ENCODE results near the gene FBXO10. TPM values are rescaled to one million over a fixed set of nuclear protein-coding genes. Genes with fewer than 3 reads are reported as not detected.

Gene FBXO10
- total RNA-seq, 4 donors from 2014 or later: 5.7 to 11.4 (median 9.2) TPM

DNA sequence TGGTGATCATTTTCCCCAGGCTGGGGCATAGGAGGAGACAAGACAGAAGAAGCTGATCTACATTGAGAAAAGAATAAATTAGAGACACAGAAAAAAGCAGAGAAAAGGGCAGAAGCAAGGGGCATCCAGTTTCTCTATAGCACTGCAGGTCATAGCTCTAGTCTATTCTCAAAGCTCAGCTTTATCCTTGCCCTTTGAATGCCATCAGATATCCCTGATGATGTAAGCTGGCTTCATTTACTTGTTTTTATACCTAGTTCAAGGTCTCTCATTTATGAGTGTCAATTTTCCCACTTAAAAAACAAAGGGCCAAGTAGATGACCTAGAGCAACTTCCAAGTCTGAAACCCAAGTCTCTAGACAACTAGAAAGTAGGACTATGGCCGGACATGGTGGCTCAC lies 32.7 kb downstream of the FBXO10 start:
- Histone ChIP-seq H3K27ac (no peak overlapping the region), H3K36me3 (peaks cover 0 to 49% (median 0%) of the 10 kb centered on the region in 3 donors), H3K9me3 (no peaks in the 10 kb centered on the region), H3K4me1 (no peaks in the 10 kb centered on the region), H3K4me3 (no peak overlapping the region), H3K27me3 (no peaks in the 10 kb centered on the region)
- TF ChIP-seq POLR2A (IDR thresholded peaks at IDR 0.05) (no peak), EP300 (IDR thresholded peaks at IDR 0.05) (no peak)
- TF ChIP-seq, protein P1, sequence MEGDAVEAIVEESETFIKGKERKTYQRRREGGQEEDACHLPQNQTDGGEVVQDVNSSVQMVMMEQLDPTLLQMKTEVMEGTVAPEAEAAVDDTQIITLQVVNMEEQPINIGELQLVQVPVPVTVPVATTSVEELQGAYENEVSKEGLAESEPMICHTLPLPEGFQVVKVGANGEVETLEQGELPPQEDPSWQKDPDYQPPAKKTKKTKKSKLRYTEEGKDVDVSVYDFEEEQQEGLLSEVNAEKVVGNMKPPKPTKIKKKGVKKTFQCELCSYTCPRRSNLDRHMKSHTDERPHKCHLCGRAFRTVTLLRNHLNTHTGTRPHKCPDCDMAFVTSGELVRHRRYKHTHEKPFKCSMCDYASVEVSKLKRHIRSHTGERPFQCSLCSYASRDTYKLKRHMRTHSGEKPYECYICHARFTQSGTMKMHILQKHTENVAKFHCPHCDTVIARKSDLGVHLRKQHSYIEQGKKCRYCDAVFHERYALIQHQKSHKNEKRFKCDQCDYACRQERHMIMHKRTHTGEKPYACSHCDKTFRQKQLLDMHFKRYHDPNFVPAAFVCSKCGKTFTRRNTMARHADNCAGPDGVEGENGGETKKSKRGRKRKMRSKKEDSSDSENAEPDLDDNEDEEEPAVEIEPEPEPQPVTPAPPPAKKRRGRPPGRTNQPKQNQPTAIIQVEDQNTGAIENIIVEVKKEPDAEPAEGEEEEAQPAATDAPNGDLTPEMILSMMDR (IDR thresholded peaks at IDR 0.05): no peak
- DNase-seq (ENCODE audit: low spot score in 2 of 2): no peak
- 94 to 100% methylated on average over 1 of the region's 1 CpG for WGBS, 2 donors

DNA sequence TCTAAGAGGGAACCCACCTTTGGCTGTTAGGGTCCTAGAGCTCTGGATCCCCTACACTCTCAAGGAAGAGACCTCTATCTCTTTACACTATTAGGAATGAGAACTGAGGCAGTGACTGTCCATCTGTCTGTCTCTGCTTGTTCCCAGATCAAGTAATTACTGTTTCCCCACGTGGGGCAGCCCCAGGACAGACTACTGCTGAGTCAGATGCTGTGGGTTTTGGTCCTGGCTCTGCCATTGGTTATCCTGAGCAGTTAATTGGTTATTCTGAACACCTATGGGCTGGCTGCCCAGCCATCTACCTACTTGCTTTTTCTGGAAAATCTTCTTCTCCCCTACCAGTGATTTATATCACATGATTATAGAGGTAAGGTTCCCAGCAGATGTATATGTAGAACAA lies 33.3 kb downstream of the FBXO10 start:
- DNase-seq (ENCODE audit: low spot score in 2 of 2): no peak
- WGBS, 2 donors: 71 to 78% methylated on average over 1 of the region's 1 CpG
- Histone ChIP-seq H3K36me3 (peaks cover 0 to 52% (median 0%) of the 10 kb centered on the region in 3 donors), H3K27me3 (no peaks in the 10 kb centered on the region), H3K27ac (no peak overlapping the region), H3K4me1 (no peaks in the 10 kb centered on the region), H3K4me3 (no peak overlapping the region), H3K9me3 (no peaks in the 10 kb centered on the region)
- TF ChIP-seq, protein P1 (IDR thresholded peaks at IDR 0.05): no peak
- TF ChIP-seq EP300 (IDR thresholded peaks at IDR 0.05): no peak
- no peak for TF ChIP-seq POLR2A (IDR thresholded peaks at IDR 0.05)

DNA sequence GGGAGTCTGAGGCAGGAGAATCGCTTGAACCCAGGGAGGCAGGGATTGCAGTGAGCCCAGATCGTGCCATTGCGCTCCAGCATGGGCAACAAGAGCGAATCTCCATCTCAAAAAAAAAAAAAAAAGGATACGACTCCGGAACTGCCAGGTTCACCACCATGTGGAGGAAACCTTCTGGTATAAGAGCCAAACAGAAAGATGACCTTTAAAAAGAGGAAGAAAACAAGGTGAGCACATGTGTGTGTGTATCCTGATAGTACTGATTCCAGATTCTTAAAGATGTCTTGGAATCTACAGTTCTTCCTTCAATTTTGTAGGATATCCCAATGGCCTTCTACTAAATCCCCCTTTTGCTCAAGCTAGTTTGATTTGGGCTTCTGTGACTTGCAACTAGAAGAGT lies 33.7 kb downstream of the FBXO10 start:
- WGBS, 2 donors: 96 to 99% methylated on average over 6 of the region's 6 CpGs
- TF ChIP-seq POLR2A (IDR thresholded peaks at IDR 0.05) (no peak), EP300 (IDR thresholded peaks at IDR 0.05) (no peak)
- TF ChIP-seq, protein P1 (IDR thresholded peaks at IDR 0.05): no peak

DNA sequence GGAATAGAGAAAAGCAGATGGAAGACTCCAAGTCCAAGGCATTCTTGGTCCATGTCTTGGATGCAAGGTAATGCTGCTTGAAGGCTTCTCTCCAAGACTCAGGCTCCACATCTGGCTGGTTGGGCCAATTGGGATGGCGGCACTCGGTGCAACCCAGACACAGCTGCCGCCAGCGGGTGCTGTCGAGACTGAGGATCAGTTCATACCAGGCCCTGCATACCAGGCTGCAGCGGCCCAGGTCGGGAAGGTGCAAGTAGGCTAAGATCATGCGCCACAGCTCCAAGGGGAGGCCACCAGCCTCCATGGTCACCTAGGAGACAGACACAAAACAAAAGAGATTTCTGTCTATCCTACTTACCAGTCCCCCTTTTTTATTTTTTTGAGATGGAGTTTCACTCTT lies 34.7 kb downstream of the FBXO10 start:
- H3K27ac ChIP-seq: no peak overlapping the region
- H3K27me3 ChIP-seq: no peaks in the 10 kb centered on the region
- WGBS, 2 donors: 94 to 95% methylated on average over 8 of the region's 8 CpGs
- no peak for DNase-seq (ENCODE audit: low spot score in 2 of 2)
- H3K36me3 ChIP-seq: peaks cover 0 to 58% (median 0%) of the 10 kb centered on the region in 3 donors
- H3K4me1 ChIP-seq: no peaks in the 10 kb centered on the region
- H3K4me3 ChIP-seq: no peak overlapping the region
- no peaks in the 10 kb centered on the region for H3K9me3 ChIP-seq
- no peak for TF ChIP-seq EP300 (IDR thresholded peaks at IDR 0.05)
- TF ChIP-seq, protein P1 (IDR thresholded peaks at IDR 0.05): no peak
- TF ChIP-seq POLR2A (IDR thresholded peaks at IDR 0.05): no peak

More for the DNA sequence above, 33.7 kb downstream of the FBXO10 start:
- no peaks in the 10 kb centered on the region for H3K9me3 ChIP-seq
- H3K27ac ChIP-seq: no peak overlapping the region
- no peaks in the 10 kb centered on the region for H3K4me1 ChIP-seq
- H3K36me3 ChIP-seq: peaks cover 0 to 52% (median 0%) of the 10 kb centered on the region in 3 donors
- no peak for DNase-seq (ENCODE audit: low spot score in 2 of 2)
- H3K4me3 ChIP-seq: no peak overlapping the region
- no peaks in the 10 kb centered on the region for H3K27me3 ChIP-seq

DNA sequence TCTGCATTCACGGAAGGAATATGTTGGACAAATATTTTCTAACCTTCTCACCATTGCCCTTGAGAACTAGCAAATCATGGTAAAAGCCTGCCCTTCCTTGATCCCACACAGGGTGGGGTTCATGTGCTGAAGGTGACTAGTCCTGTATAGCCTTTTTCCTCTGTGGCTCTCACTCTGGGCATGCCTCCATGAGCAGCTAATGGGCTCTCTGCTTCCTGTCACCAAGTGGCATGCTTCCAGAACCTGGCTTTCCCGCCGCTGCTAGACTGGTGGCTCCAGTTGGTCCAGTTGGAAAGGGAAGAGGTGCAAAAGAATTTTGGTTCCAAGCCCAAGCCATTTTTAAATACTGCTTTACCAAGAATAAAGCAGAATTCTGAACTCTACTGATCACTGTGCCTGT lies 35.5 kb downstream of the FBXO10 start:
- no peak for DNase-seq (ENCODE audit: low spot score in 2 of 2)
- Histone ChIP-seq H3K4me1 (no peaks in the 10 kb centered on the region), H3K4me3 (no peak overlapping the region), H3K27ac (no peak overlapping the region), H3K36me3 (peaks cover 0 to 66% (median 0%) of the 10 kb centered on the region in 3 donors), H3K27me3 (no peaks in the 10 kb centered on the region), H3K9me3 (no peaks in the 10 kb centered on the region)
- TF ChIP-seq, protein P1 (IDR thresholded peaks at IDR 0.05): no peak
- no peak for TF ChIP-seq EP300 (IDR thresholded peaks at IDR 0.05)
- TF ChIP-seq POLR2A (IDR thresholded peaks at IDR 0.05): no peak
- 89 to 95% methylated on average over 3 of the region's 3 CpGs for WGBS, 2 donors

Measured in tibial nerve (tissue), 4 donors.